HepG2 (cell line): ENCODE results near the gene ZNF526. TPM values are rescaled to one million over a fixed set of nuclear protein-coding genes. Genes with fewer than 3 reads are reported as not detected.

Source experiments
- ATRX ChIP-seq: sonication (generic); formaldehyde crosslinking; IDR thresholded peaks from 2 replicates; pipeline ENCODE4 v1.4.0; 2020; ENCODE audit warnings: missing genetic modification reagents, borderline replicate concordance
- BRD4 ChIP-seq: sonication (generic); formaldehyde crosslinking; IDR thresholded peaks from 2 replicates; pipeline ENCODE4 v1.4.0; 2020; ENCODE audit warnings: missing genetic modification reagents
- EEA1 ChIP-seq: sonication (generic); formaldehyde crosslinking; IDR thresholded peaks from 2 replicates; pipeline ENCODE4 v1.5.1; 2020; ENCODE audit warnings: mild to moderate bottlenecking, missing genetic modification reagents, borderline replicate concordance
- FOXJ3 ChIP-seq: sonication (generic); formaldehyde crosslinking; IDR thresholded peaks from 2 replicates; pipeline ENCODE4 v1.4.0; 2020; ENCODE audit warnings: missing genetic modification reagents, mild to moderate bottlenecking, borderline replicate concordance
- HMG20A ChIP-seq: IDR thresholded peaks from 2 replicates; pipeline ENCODE4 v1.6.1; 2016; ENCODE audit warnings: borderline replicate concordance
- HNRNPL ChIP-seq: fragments of 200-400 bp; formaldehyde crosslinking; IDR thresholded peaks from 2 replicates; pipeline ENCODE4 v1.6.1; 2017; ENCODE audit warnings: mild to moderate bottlenecking, low read depth, low read length
- JDP2 ChIP-seq: sonication (generic); formaldehyde crosslinking; IDR thresholded peaks from 2 replicates; pipeline ENCODE4 v1.8.1; 2022; ENCODE audit warnings: missing genetic modification reagents, borderline replicate concordance
- KDM6A ChIP-seq: IDR thresholded peaks from 2 replicates; pipeline ENCODE4 v1.6.1; 2016; ENCODE audit warnings: low read depth
- MNT ChIP-seq: fragments of 450-650 bp; IDR thresholded peaks from 2 replicates; pipeline ENCODE4 v1.6.1; 2016
- NR2C2 ChIP-seq: sonication (generic); formaldehyde crosslinking; IDR thresholded peaks from 2 replicates; pipeline ENCODE4 v1.4.0; 2020; ENCODE audit warnings: missing genetic modification reagents, mild to moderate bottlenecking, moderate library complexity, borderline replicate concordance
- NR2F6 ChIP-seq, 2 experiments: IDR thresholded peaks; 2 replicates each; pipeline ENCODE4 v1.6.1; 2016; ENCODE audit warnings: antibody characterized with exemption in 1 of 2, mild to moderate bottlenecking in 1 of 2
- SKIL ChIP-seq: sonication (generic); formaldehyde crosslinking; IDR thresholded peaks from 2 replicates; pipeline ENCODE4 v1.8.0; 2022; ENCODE audit warnings: missing genetic modification reagents, mild to moderate bottlenecking, moderate library complexity, borderline replicate concordance
- SMC3 ChIP-seq: IDR thresholded peaks from 2 replicates; pipeline ENCODE4 v1.6.1; 2011; ENCODE audit warnings: low read length, improper control_type of control experiment
- SRSF1 ChIP-seq: fragments of 200-400 bp; formaldehyde crosslinking; optimal IDR thresholded peaks from 2 replicates; pipeline ENCODE3; 2017; ENCODE audit warnings: mild to moderate bottlenecking, low read depth, low read length, moderate library complexity
- ZBTB38 ChIP-seq: sonication (generic); formaldehyde crosslinking; IDR thresholded peaks from 2 replicates; pipeline ENCODE4 v1.5.1; 2020; ENCODE audit warnings: mild to moderate bottlenecking, missing genetic modification reagents
- ZEB1 ChIP-seq: IDR thresholded peaks from 2 replicates; pipeline ENCODE4 v1.6.1; 2012; ENCODE audit warnings: mild to moderate bottlenecking, low read depth, inconsistent platforms; ENCODE audit not compliant: insufficient replicate concordance
- ZNF362 ChIP-seq: sonication (generic); formaldehyde crosslinking; IDR thresholded peaks from 2 replicates; pipeline ENCODE4 v1.4.0; 2020; ENCODE audit warnings: missing genetic modification reagents, mild to moderate bottlenecking, borderline replicate concordance
- ZNF414 ChIP-seq: sonication (generic); formaldehyde crosslinking; IDR thresholded peaks from 2 replicates; pipeline ENCODE4 v1.5.0; 2020; ENCODE audit warnings: missing genetic modification reagents
- ZNF703 ChIP-seq: sonication (generic); formaldehyde crosslinking; IDR thresholded peaks from 2 replicates; pipeline ENCODE4 v1.5.1; 2020; ENCODE audit warnings: missing genetic modification reagents, mild to moderate bottlenecking, moderate library complexity, borderline replicate concordance
- ZNF770 ChIP-seq: sonication (generic); formaldehyde crosslinking; IDR thresholded peaks from 2 replicates; pipeline ENCODE4 v1.5.0; 2020; ENCODE audit warnings: mild to moderate bottlenecking, missing genetic modification reagents
- ZNF839 ChIP-seq: sonication (generic); formaldehyde crosslinking; IDR thresholded peaks from 2 replicates; pipeline ENCODE4 v1.4.0; 2020; ENCODE audit warnings: missing genetic modification reagents, mild to moderate bottlenecking, borderline replicate concordance
- polyA plus RNA-seq, 8 experiments: library from polyadenylated mRNA; depleted of rRNA in 3 of 8; stranded (reverse) in 7 of 8; unstranded in 1 of 8; fragments of >200 nt; fragmentation: Illumina TruSeq in 4 of 8; extraction: Trizol in 4 of 8; gene quantifications; 2 replicates each; pipeline versions ENCODE4 v1.2.1 to v1.2.3, GENCODE V29; 2011 to 2016; ENCODE audit warnings: low read depth in 4 of 8, missing spikeins in 1 of 8, mixed read lengths in 1 of 8; ENCODE audit not compliant: insufficient read depth in 1 of 8
- total RNA-seq, 5 experiments: library from RNA; depleted of rRNA; stranded (reverse); fragments of >200 nt; fragmentation: Illumina TruSeq; extraction: Trizol; gene quantifications; 2 replicates each; pipeline ENCODE4 v1.2.3, GENCODE V29; 2016; ENCODE audit warnings: low read depth in 1 of 5

The ZNF526 gene
- total and polyA plus RNA-seq, 2 of the 13 experiments (the other 11 are each of a cell fraction or from before 2014, with no cell fraction given) = 3.3 to 8.4 TPM

- TF ChIP-seq MNT (peak; percentile 58), SRSF1 (no peak), NR2F6 (IDR thresholded peaks at IDR 0.05) (no peak), NR2F6 (CRISPR knock-in tag; IDR thresholded peaks at IDR 0.05) (peak; percentile 39; the same call in 1 of the 2 replicates), ATRX (CRISPR knock-in tag) (no peak), HNRNPL (no peak), FOXJ3 (CRISPR knock-in tag) (peak; percentile 30; the same call in 1 of the 2 replicates), JDP2 (CRISPR knock-in tag) (no peak), SKIL (CRISPR knock-in tag) (no peak), ZNF770 (CRISPR knock-in tag) (0 out of 2 replicates have a peak, but pooled peaks have one; percentile 10), ZNF362 (CRISPR knock-in tag) (no peak), ZNF839 (CRISPR knock-in tag) (no peak), HMG20A (CRISPR knock-in tag) (no peak), EEA1 (CRISPR knock-in tag) (no peak), ZNF414 (CRISPR knock-in tag) (no peak), ZEB1 (peak; percentile 38), SMC3 (peak; percentile 8; the same call in 1 of the 2 replicates), BRD4 (CRISPR knock-in tag) (no peak), KDM6A (CRISPR knock-in tag) (no peak), NR2C2 (CRISPR knock-in tag) (peak; percentile 98), ZBTB38 (CRISPR knock-in tag) (no peak), ZNF703 (CRISPR knock-in tag) (no peak)
Observed at GRCh38 chr19:42244347-42245220, 24.5 kb downstream of the ZNF526 start (continued).
